GM06990 (cell line): ENCODE results near the gene DNMT3B.

ENCODE experiments used
- DNase-seq: peaks from one replicate; pipeline ENCODE4 v3.0.0-alpha.2; 2011; ENCODE audit not compliant: insufficient read length; ENCODE audit errors: extremely low read depth
- H3K27me3 ChIP-seq: replicated peaks from 2 replicates; pipeline ENCODE4 v1.6.0; 2011; ENCODE audit warnings: low read length; ENCODE audit not compliant: control insufficient read depth, insufficient read depth
- H3K36me3 ChIP-seq: 2 replicates; pipeline ENCODE4 v1.5.1; 2011; ENCODE audit warnings: low read length; ENCODE audit not compliant: control insufficient read depth, insufficient read depth
- H3K4me3 ChIP-seq: replicated peaks from 2 replicates; pipeline ENCODE4 v1.5.1; 2011; ENCODE audit warnings: low read depth, mild to moderate bottlenecking, control low read depth, low read length
- TF ChIP-seq, protein P1 (sequence below): IDR thresholded peaks from 2 replicates; pipeline ENCODE4 v1.5.1; 2011; ENCODE audit warnings: low read length, control low read depth, mild to moderate bottlenecking, inconsistent platforms; ENCODE audit not compliant: insufficient read depth, poor library complexity, severe bottlenecking

DNMT3B gene

GRCh38 chr20:32767418-32768198 lies 5.4 kb downstream of the DNMT3B start:
- DNase-seq = no peak
- Histone ChIP-seq H3K36me3 (no peaks in the 10 kb centered on the region), H3K4me3 (no peak overlapping the region), H3K27me3 (no peaks in the 10 kb centered on the region; the same call in 1 of the 2 replicates)
- TF ChIP-seq, protein P1, sequence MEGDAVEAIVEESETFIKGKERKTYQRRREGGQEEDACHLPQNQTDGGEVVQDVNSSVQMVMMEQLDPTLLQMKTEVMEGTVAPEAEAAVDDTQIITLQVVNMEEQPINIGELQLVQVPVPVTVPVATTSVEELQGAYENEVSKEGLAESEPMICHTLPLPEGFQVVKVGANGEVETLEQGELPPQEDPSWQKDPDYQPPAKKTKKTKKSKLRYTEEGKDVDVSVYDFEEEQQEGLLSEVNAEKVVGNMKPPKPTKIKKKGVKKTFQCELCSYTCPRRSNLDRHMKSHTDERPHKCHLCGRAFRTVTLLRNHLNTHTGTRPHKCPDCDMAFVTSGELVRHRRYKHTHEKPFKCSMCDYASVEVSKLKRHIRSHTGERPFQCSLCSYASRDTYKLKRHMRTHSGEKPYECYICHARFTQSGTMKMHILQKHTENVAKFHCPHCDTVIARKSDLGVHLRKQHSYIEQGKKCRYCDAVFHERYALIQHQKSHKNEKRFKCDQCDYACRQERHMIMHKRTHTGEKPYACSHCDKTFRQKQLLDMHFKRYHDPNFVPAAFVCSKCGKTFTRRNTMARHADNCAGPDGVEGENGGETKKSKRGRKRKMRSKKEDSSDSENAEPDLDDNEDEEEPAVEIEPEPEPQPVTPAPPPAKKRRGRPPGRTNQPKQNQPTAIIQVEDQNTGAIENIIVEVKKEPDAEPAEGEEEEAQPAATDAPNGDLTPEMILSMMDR = no peak

DNA sequence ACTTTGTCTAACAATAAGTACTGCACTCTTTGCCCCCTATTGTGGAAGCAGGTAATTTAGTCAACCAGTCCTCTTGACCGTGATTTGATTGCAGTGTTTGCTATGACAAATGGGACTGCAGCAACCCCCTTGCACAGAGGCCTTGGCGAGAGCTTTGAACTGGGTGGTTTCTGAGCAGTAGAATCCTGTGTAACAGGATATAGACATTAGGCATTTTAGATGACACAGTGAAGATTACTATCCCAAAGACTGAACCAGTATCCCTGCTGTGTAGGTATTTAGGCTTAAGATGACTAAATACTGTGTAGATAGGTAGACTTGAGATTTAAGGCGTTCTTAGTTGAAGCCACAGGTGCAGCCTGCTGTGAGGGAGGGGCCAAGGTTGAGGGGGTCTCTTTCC lies 9.9 kb downstream of the DNMT3B start:
- TF ChIP-seq, protein P1 = no peak
- no peaks in the 10 kb centered on the region for H3K36me3 ChIP-seq
- H3K4me3 ChIP-seq = no peak overlapping the region
- no peak for DNase-seq
- H3K27me3 ChIP-seq = no peaks in the 10 kb centered on the region

- DNase-seq = no peak
- Histone ChIP-seq H3K27me3 (no peaks in the 10 kb centered on the region), H3K36me3 (no peaks in the 10 kb centered on the region), H3K4me3 (no peak overlapping the region)
- TF ChIP-seq, protein P1 = no peak
These were observed 11.0 kb downstream of the DNMT3B start for GRCh38 chr20:32773223-32773622.

GRCh38 chr20:32773855-32774254 lies 11.7 kb downstream of the DNMT3B start:
- no peak for DNase-seq
- Histone ChIP-seq H3K4me3 (no peak overlapping the region), H3K27me3 (no peaks in the 10 kb centered on the region), H3K36me3 (no peaks in the 10 kb centered on the region)
- TF ChIP-seq, protein P1 = no peak

DNA sequence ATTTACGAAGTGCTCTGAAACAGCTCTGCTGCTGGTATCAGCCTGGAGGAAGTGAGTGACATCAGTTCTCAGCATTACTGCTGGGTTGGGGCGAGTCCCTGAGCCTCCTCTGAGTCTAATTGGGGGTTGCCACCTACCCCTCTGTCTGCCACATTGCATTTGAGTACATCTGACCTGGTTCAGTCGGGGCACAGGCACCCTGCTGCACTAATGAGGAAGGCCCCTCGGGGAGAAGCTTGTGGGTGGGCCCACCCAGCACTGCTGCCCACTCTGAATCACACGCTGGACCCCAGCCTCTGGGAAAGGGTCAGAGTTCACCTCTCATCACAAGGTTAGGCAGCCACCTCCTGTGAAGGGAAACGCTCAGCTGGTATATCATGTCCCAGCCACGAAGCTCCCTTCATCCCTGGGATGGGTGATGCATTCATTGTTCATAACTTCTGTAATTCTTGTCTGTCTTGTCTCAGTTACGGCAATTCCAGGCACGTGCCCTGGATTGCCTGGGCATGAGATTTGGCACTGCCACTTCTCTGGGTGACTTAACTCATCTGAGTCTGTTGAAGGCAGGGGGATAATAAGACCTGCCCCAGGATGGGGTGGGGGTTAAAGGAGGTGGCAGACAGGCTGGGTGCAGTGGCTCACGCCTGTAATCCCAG lies 13.3 kb downstream of the DNMT3B start:
- TF ChIP-seq, protein P1 = no peak
- Histone ChIP-seq H3K27me3 (no peaks in the 10 kb centered on the region), H3K36me3 (no peaks in the 10 kb centered on the region), H3K4me3 (no peak overlapping the region)
- no peak for DNase-seq
